Suprapubic skin (tissue), 4 donors: ENCODE results near the gene HIPK4.

Source experiments
- EP300 ChIP-seq: sonication (generic); formaldehyde crosslinking; IDR thresholded peaks from one replicate; pipeline ENCODE4 v1.6.1; 2017; ENCODE audit warnings: antibody characterized with exemption
- POLR2A ChIP-seq, 2 donors: fragments of 450-650 bp; IDR thresholded peaks; one replicate each; pipeline ENCODE4 v1.6.1; 2017; ENCODE audit warnings: antibody characterized with exemption in 2 of 2, mild to moderate bottlenecking in 2 of 2, moderate library complexity in 2 of 2
- POLR2AphosphoS5 ChIP-seq, 3 donors: sonication (generic); formaldehyde crosslinking; IDR thresholded peaks; one replicate each; pipeline ENCODE4 v1.6.1; 2017; ENCODE audit warnings: antibody characterized with exemption in 3 of 3
- TF ChIP-seq, protein P1 (sequence below), 2 donors: fragments of 200-600 bp in 1 of 2; fragments of 450-650 bp in 1 of 2; sonication (generic) in 1 of 2; IDR thresholded peaks; one replicate each; pipeline ENCODE4 v1.5.1; 2016 to 2019; ENCODE audit warnings: antibody characterized with exemption in 2 of 2, mild to moderate bottlenecking in 1 of 2, moderate library complexity in 1 of 2

DNA sequence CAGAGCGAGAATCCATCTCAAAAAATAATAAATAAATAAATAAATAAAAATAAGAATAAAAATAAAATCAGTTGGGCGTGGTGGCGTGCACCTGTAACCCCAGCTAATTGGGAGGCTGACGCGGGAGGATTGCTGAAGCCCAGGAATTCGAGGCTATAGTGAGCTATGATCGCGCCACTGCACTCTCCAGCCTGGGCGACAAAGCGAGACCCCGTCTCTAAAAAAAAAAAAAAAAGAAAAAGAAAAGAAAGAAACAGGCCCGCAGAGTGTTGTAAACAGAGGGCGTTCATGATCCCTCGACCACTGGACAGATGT lies 30.4 kb upstream of the HIPK4 start:
- TF ChIP-seq, protein P1, sequence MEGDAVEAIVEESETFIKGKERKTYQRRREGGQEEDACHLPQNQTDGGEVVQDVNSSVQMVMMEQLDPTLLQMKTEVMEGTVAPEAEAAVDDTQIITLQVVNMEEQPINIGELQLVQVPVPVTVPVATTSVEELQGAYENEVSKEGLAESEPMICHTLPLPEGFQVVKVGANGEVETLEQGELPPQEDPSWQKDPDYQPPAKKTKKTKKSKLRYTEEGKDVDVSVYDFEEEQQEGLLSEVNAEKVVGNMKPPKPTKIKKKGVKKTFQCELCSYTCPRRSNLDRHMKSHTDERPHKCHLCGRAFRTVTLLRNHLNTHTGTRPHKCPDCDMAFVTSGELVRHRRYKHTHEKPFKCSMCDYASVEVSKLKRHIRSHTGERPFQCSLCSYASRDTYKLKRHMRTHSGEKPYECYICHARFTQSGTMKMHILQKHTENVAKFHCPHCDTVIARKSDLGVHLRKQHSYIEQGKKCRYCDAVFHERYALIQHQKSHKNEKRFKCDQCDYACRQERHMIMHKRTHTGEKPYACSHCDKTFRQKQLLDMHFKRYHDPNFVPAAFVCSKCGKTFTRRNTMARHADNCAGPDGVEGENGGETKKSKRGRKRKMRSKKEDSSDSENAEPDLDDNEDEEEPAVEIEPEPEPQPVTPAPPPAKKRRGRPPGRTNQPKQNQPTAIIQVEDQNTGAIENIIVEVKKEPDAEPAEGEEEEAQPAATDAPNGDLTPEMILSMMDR (IDR thresholded peaks at IDR 0.05) = no peak
- no peak for TF ChIP-seq EP300
- no peak for TF ChIP-seq POLR2A (IDR thresholded peaks at IDR 0.05)
- TF ChIP-seq POLR2AphosphoS5 (IDR thresholded peaks at IDR 0.05) = no peak
